Measurements from ENCODE around the gene IMP3. TPM values are rescaled to one million over a fixed set of nuclear protein-coding genes. Genes with fewer than 3 reads are reported as not detected.

The IMP3 gene
- total RNA-seq, 4 donors from 2014 or later, result 32.9 to 171 (median 68.5) TPM

Other genes starting within 250 kb of the IMP3 start
- 100 to 1,000 TPM in 1 of 4 donors, 10 to 100 TPM in 3; 20.3 to 116 (median 55.2) TPM for gene SIN3A, start 188.5 kb downstream of the IMP3 start, total RNA-seq
- gene PTPN9, start 60.9 kb downstream of the IMP3 start, total RNA-seq, result 10 to 100 TPM in 2 of 4 donors, 1 to 10 TPM in 2; 5.6 to 33.0 (median 18.9) TPM
- gene SNUPN, start 14.5 kb downstream of the IMP3 start, total RNA-seq, result 10 to 100 TPM in 3 of 4 donors, 1 to 10 TPM in 1; 2.0 to 35.8 (median 29.1) TPM
- gene SNX33, start 7.7 kb upstream of the IMP3 start, total RNA-seq, result 10 to 100 TPM in 3 of 4 donors, 1 to 10 TPM in 1; 8.7 to 43.6 (median 28.2) TPM
- gene CSPG4, start 72.6 kb upstream of the IMP3 start, total RNA-seq, result 10 to 100 TPM; 10.3 to 62.4 (median 46.7) TPM
- gene UBE2Q2, start 203.2 kb upstream of the IMP3 start, total RNA-seq, result 10 to 100 TPM; 36.6 to 71.7 (median 57.9) TPM

Measured in uterus (tissue), 4 donors.